ENCODE measurements around the gene SLC6A5. TPM values are rescaled to one million over a fixed set of nuclear protein-coding genes. Genes with fewer than 3 reads are reported as not detected.

Gene SLC6A5
- total and polyA plus RNA-seq, 9 of the 15 experiments (the other 6 are each of a cell fraction or from before 2014, with no cell fraction given): 0.08 TPM; not detected in 8

DNA sequence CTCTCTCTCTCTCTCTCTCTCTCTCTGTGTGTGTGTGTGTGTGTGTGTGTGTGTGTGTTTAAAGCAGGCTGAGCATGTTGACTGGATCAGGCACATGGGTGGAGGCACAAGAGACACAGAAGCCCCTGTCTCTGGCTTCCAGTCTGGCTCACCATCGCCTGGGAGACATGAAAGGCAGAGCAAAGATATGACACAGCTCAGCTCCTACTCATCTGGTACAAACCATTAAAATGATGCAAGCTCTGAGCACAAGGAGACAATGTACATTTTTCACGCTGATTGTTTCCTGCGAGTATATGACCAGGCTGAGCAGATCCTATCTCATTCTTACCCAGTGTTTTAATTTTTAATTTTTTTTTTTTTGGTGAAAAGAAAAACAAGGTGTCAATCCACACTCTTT is 9.5 kb downstream of the SLC6A5 start:
- Histone ChIP-seq H3K36me3 (ENCODE audit: control insufficient read depth, insufficient read depth, low read length) (no peaks in the 10 kb centered on the region), H3K27ac (ENCODE audit: extremely low read depth, low read depth, low read length) (no peak overlapping the region), H3K79me2 (ENCODE audit: control insufficient read depth, insufficient read depth, low read length) (no peaks in the 10 kb centered on the region), H3K9me3 (replicated peaks; ENCODE audit: control insufficient read depth, insufficient read depth, low read depth, low read length) (no peaks in the 10 kb centered on the region), H3K4me2 (ENCODE audit: insufficient read depth, low read length) (no peak overlapping the region), H3K4me3 (no peak overlapping the region), H3K4me1 (replicated peaks in 1 of 2; ENCODE audit: control insufficient read depth in 2 of 2, insufficient read depth in 2 of 2, low read length in 2 of 2) (peaks cover 0 to 8% of the 10 kb centered on the region in 2 experiments; a peak in 2 of 5 replicates), H2AFZ (ENCODE audit: low read depth, low read length) (no peak overlapping the region), H3K9ac (ENCODE audit: insufficient read depth in 1 of 2, low read depth in 2 of 2, low read length in 2 of 2) (no peak overlapping the region), H3K27me3 (ENCODE audit: control insufficient read depth in 2 of 2, insufficient read depth in 2 of 2, low read length in 2 of 2) (peaks cover 20 to 32% of the 10 kb centered on the region in 2 experiments; a peak in 4 of 5 replicates), H4K20me1 (replicated peaks; ENCODE audit: control insufficient read depth, insufficient read depth, low read length) (no peaks in the 10 kb centered on the region; the same call in 1 of the 2 replicates), H3K9me1 (ENCODE audit: control insufficient read depth, insufficient read depth, low read length) (peaks cover 3% of the 10 kb centered on the region)
- ATAC-seq (no peak), DNase-seq (ENCODE audit: extremely low read depth in 1 of 4, low spot score in 3 of 4) (no peak), FAIRE-seq (no peak)
- 2% methylated on average over 3 of the region's 3 CpGs for WGBS (ENCODE audit: insufficient coverage, low coverage, missing lambda C conversion rate)
- TF ChIP-seq NBN (IDR thresholded peaks at IDR 0.05; ENCODE audit: low read depth) (no peak), CEBPG (CRISPR knock-in tag; IDR thresholded peaks at IDR 0.05) (0 out of 2 replicates have a peak, but pooled peaks have one; percentile 11), CEBPG (tag; conservative IDR thresholded peaks at IDR 0.05 in 1 of 2, IDR thresholded peaks at IDR 0.05 in 1 of 2) (no peak)
- ChIA-PET CTCF (ENCODE audit: low intra/inter-chr PET ratio) (no interaction called here), POLR2A (interaction anchor here (1.0 kb wide), 1 partner anchor 9 kb away, joined by 3 read pairs; no protein-coding TSS in a partner anchor)
- intact Hi-C loops (cut with micrococcal nuclease) (no loop called here), in situ Hi-C loops (cut with MboI) (loop anchor here (10.0 to 25.0 kb wide), 2 partner anchors 224 to 672 kb away; partner anchors contain the start of gene PRMT3)
- BruUV-seq (replicated peaks): no TSS peak

Measured in K562 (cell line).